NCI-H345 treated with DMSO at 0.1 percent for 48 hours (cell line): Measurements from ENCODE around the gene RC3H1.
"Not testable (repeated sequence)": the region's sequence is repeated elsewhere in the genome, so short reads cannot be mapped to it uniquely, and the experiment has no call there.

Experiments
- DNase-seq: peaks from one replicate; lab custom pipeline; 2025; ENCODE audit not compliant: unreplicated experiment; lab: John Stamatoyannopoulos, UW

RC3H1 gene

GRCh38 chr1:173948594-173948993 is 73.6 kb downstream of the RC3H1 start:
- no peak for DNase-seq

DNA sequence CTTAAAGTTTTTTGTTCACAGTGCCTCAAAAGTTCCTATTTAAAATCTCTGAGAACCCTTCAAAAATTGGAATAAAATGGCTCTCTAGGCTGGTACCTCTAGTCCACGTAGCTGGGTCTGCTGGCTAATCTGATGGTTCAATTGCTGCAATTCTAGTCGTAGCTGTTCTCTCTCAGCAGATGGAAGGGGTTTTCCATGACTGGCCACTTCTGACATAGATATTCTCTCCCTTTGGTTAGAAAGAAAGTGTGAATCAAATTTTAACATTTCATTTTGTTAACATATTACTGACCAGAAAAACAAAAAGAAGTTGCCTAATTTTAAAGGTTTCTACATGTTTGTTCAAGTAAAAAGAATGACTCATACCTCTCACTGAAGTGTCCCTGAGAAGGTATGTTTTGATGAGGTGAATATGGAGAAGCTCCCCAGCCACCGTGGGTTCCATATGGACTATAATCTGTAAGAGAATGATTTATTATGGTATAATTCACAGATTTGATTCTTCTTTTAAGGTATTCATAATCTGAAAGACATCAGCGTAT is 75.7 kb downstream of the RC3H1 start:
- no peak for DNase-seq

DNA sequence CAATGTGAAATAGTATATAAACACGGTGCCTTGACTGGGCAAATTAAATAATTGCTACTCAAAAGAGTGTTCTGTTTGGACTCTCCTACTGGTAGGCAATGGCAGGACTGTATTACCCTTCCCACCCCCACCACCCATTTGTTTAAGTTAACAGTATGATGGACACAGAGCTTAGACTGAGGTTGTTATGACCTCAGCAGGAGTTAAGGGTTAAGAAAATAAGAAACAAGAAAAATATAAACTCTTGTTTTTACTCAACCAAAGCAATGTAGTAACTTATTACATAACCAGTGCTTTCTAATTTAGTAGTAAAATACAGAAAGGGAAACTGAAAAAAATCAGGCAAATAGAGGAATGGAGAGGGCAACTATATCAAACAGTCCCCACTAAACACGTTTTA is 85.1 kb downstream of the RC3H1 start:
- DNase-seq = no peak

GRCh38 chr1:173934440-173934839 is 87.7 kb downstream of the RC3H1 start:
- no peak for DNase-seq

DNA sequence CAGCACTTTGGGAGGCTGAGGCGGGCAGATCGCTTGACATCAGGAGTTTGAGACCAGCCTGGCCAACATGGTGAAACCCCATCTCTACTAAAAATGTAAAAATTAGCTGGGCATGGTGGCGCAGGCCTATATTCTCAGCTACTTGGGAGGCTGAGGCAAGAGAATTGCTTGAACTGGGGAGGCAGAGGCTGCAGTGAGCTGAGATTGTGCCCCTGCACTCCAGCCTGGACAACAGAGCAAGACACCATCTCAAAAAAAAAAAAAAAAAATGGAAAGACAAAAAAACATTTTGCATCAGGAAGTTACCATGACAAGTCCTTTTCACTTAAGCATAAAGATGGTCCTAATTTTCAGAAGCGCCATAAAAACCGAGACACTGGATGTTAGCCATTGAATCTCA is 91.6 kb downstream of the RC3H1 start:
- not testable (repeated sequence) for DNase-seq

GRCh38 chr1:173925306-173926242 is 96.6 kb downstream of the RC3H1 start:
- no peak for DNase-seq

GRCh38 chr1:173920861-173921260 is 101.3 kb downstream of the RC3H1 start:
- no peak for DNase-seq

DNA sequence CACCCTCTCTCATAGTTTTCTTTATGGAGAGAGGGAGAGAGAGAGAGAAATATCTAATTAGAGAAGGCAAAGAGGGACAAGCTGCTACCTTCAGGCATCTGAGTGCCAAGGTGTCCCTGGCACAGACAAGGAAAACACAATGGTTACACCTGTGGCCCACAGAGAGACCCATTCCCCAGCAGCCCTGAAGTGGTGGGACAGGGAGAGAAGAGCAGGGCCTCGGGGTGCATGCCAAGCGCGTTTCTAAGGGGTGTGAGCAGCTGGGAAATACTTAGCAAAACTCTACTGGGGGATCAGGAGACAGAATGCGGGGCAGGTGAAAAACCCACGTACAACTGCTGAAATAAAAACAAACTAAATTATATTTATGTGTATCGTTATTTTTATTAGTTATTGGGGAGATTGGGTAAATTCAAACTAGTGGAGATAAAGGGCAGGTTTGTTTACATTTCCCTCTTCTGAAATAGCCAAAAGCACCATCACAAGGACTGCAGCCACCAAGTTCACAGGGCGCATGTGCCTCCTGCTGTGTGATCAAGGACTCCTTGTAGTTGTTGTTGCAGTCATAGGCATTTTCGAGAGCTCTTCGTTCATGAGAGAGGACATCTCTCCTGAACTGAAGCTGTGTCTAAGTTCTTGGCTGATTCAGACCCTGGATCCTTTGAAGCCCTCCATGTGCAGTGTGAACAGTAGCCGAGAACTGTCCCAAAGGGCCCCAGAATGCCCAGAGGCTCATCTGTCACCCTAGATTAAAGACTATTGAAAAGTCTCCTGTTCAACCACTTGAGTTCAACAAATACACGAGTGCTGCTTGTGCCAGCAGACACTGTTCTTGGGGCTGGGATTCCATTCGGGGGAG is 104.3 kb downstream of the RC3H1 start:
- DNase-seq = no peak

- no peak for DNase-seq
These were observed 105.0 kb downstream of the RC3H1 start, which contains the start of gene SERPINC1 for GRCh38 chr1:173917149-173917548. Gene SERPINC1 (minus strand): TSS chr1:173917327. CDS start chr1:173917259, 68 bp downstream.

GRCh38 chr1:173916667-173917066 is 105.5 kb downstream of the RC3H1 start:
- DNase-seq = no peak

DNA sequence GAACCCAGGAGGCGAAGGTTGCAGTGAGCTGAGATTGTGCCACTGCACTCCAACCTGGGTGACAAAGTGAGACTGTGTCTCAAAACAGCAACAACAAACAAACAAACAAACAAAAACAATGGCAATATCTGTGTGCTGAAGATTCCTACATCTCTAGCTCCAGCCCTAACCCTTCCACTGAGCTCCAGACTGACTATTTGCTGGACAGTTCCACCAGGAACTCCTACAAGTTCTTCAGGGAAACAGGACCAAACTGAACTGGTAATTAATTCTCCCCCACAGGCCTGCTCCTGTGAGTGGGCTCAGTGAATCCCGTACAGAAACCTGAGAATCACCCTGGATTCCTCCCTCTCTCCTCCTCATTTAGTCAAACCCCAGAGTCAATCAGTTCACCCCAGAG is 106.6 kb downstream of the RC3H1 start:
- no peak for DNase-seq

DNA sequence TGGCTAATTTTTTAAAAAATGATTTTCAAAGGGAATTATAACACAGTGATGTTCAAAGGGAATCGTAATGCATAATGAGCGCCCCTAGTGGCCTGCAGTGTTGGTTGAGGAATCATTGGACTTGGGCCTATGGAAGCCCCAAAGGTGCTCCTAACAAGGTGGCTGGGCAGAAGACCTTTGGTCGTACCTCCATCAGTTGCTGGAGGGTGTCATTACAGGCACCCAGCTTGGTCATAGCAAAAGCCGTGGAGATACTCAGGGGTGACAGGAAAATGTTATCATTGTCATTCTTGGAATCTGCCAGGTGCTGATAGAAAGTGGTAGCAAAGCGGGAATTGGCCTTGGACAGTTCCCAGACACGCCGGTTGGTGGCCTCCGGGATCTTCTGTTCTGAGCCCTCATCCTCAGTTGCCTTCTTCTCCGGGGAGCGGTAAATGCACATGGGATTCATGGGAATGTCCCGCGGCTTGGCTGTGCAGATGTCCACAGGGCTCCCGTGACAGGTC is 107.7 kb downstream of the RC3H1 start:
- DNase-seq = no peak

DNA sequence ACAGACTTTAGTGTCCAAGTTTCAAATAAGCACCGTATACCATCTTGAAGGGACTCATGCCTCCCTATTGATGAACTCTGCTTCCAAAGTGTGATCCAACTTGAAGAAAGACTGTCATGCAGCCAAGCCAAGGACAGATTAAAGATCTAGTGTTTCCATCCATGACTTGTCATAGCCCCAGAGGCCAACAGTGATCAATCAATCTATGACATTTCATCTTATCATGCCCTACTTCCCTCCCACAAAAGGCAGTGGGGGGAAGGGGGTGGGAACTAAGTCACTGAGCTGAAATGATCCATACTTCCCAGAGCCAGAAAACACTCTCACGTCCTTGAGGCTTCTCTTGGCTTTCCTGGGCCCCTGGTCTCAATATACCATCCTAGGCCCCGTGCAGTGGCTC is 109.0 kb downstream of the RC3H1 start:
- DNase-seq = no peak

- no peak for DNase-seq
These were observed 118.2 kb downstream of the RC3H1 start for GRCh38 chr1:173903827-173904531.

DNA sequence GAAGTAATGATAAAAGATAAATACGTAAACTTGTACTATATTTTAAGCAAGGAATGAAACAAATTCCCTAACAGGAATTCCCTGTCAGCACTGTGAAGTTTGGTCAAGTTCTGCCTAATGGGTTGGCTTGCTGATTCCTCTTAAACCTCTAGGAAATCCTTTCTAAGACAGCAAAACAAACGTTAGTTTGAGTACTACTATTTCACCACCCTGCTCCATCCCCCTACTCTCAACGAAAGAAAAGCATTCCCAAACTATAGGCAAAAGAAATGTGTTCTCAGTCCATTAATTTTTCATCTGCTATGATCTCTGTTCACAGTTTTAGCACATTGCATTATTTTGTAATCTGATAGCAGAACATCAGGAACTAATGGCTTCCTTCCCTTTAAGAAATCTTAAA is 121.2 kb downstream of the RC3H1 start:
- no peak for DNase-seq

DNA sequence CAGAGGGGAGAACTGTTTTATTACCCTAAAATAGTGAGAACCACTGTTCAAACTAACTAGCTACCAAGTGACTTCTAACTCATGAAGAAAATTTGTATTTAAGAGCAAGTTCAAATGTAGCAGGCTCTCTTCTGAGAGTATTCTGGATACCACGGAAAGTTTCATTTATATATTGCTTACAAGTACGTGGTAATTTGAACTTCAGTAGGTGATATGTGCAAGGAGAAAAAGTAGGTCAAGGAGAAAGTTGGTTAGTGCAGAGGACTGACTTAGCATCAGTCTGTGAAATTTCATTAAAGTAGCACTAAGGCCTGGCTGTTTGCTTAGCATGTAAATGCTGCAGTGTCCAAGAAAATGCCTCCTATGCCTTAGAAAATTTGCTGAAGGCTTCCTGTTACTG is 121.7 kb downstream of the RC3H1 start:
- DNase-seq = no peak

- no peak for DNase-seq
These were observed 128.0 kb downstream of the RC3H1 start for GRCh38 chr1:173894189-173894588.

DNA sequence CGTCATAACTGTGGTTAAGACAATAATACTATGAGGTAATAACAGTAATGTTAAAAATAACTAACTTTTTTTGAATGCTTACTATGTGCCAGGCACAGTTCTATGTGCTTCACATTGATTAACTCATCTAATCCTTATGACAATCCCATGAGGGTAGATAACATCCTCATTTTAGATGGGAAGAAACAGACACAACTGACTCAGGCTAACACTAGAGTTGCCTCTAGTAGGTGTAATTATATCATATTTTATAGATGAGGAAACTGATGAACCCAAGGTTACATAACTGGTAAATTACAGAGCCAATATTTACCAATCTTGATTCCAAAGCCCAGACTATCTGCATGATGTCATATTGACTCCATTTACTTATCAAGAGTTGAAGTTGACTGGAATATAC is 128.5 kb downstream of the RC3H1 start:
- no peak for DNase-seq

GRCh38 chr1:173889885-173890284 is 132.3 kb downstream of the RC3H1 start:
- no peak for DNase-seq

DNA sequence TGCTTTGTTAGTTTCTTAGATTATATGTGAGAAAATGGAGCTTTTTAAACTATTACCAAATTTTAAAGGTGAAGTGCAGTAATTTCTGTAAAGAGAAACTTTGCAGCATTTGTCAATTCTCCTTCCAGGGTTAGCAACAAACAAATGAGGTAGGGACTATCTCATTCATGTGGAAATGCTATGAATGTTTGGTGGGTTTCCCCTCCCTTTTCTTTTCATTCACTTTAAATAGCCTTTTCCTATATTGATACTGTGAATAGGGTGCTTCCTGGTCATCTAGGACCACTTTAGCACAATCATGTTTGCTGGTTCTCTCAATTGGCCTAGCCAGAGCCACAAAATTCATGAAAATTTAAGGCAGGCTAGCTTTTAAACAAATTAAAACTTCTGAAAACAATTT is 133.4 kb downstream of the RC3H1 start:
- no peak for DNase-seq

- DNase-seq = no peak
These were observed 134.5 kb downstream of the RC3H1 start for GRCh38 chr1:173887627-173888026.
